ENCODE measurements around the gene ITPRID1.
"Not testable (repeated sequence)": the region's sequence is repeated elsewhere in the genome, so short reads cannot be mapped to it uniquely, and the experiment has no call there.

The ITPRID1 gene

DNA sequence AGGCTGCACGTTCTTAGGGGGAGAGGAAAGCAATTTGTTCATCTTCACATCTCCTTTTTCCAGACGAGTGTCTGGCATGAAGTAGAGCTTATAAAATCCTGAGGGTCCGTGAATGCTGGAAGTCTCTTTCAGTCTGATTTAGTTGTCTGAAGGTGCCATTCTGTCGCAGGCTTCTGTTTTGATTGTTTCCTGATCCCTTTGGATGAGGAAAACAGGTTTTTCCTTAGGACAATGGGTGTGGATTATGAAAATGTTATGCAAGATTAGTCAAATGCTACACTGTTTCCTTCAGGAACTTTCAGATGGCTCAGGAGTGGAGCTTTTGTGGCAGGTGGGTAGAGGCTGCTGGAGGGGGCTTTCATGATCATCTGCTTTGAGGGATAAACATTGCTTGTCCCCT lies at the start of gene ITPRID1:
TSS of gene ITPRID1 (plus strand) at position 301 of the 400 bp plus-strand sequence. CDS start 38,935 bp downstream, outside the sequence.
- DNase-seq = no peak

DNA sequence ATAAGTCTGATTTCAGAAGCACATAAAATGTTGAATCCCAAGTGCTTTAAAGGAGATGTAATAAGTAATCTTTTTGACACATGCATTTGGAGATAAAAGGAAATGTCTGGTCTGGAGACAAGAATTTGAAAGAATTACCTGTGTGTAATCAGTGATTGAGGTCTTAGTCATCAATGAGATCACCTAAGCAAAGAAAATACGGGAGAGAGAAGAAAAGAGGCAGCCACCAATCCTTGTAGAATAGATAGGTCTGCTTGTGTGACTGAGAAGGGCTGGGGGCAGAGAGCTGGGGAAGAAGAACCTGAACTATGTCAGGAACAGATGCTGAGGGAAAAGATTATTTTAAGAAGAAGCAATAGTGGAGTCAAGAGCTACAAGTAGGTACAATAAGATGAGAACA lies 49.3 kb upstream of the ITPRID1 start:
- no peak for DNase-seq

DNA sequence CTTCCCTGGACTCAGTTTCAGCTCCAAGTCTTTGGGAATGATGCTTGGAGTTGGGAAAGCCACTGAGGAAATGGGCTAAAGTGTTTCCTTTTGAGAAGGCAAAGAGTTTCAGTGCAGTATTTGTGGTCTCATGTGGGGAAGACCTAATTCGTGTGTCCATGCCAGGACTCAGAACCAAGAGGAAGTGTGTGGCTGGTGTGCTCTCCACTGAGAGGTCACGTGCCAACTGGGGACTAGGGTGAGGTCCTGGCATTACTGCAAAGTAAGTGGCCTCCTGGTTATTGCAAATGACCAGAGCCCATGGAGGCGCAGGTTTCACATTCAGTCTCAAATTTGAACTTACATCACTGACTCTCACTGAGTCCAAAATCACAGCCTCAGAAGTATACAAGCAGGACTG lies 48.6 kb upstream of the ITPRID1 start:
- no peak for DNase-seq

DNA sequence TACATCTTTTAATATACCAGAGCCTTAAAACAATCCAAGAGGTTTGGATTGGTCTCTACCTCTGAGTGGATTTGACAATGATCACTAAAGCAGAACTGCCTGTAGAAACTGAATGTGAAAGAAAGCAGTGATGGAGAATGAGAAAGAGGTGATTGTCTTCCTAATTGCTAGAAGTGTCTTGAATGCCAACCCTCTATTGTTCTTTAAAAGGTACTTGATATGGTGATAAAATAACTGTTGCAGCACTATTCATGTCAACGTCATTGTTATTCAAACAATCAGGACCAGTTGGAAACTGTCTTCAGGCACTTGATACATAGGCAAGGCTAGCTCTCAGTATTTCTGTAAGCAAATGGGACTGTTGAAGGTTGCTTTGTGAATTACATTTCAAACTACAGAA lies 47.9 kb upstream of the ITPRID1 start:
- no peak for DNase-seq

DNA sequence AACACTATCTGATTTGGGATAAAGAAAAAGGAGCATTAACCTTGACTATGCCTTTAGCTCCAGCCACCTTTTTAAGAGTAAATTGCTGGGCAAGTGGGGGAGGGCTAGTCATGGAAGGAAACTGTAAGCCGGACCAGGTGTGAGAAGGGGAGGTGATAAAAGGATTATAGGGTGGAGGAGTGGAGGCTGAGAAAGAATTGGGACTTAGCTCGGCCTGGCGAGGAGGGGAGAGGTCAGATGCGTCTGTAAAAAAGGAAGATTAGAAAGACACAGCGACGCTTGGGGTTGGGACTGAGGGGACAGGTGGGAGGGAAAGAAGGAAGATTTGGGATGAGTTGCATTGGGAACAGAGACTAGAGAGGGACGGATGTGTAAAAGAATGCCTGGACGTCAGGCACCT lies 43.0 kb upstream of the ITPRID1 start:
- not testable (repeated sequence) for DNase-seq

DNA sequence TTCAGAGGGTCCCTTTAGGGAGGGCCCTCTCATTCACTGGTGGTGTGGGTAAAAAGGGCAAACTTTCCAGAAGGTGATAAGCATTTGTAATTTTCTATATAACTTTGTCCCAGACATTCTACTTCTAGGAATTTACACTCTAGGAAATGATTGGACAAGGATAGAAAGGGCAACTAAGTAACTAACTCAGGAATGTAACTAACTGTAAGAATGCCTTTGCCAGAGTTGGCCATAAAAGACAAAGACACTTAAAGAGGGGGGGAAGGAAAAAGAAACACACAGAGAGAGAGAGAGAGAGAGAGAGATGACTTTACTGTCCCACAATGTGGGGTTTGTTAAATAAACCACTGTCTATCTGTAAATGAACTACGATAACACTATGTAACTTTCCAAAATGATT lies 38.5 kb upstream of the ITPRID1 start:
- no peak for DNase-seq

DNA sequence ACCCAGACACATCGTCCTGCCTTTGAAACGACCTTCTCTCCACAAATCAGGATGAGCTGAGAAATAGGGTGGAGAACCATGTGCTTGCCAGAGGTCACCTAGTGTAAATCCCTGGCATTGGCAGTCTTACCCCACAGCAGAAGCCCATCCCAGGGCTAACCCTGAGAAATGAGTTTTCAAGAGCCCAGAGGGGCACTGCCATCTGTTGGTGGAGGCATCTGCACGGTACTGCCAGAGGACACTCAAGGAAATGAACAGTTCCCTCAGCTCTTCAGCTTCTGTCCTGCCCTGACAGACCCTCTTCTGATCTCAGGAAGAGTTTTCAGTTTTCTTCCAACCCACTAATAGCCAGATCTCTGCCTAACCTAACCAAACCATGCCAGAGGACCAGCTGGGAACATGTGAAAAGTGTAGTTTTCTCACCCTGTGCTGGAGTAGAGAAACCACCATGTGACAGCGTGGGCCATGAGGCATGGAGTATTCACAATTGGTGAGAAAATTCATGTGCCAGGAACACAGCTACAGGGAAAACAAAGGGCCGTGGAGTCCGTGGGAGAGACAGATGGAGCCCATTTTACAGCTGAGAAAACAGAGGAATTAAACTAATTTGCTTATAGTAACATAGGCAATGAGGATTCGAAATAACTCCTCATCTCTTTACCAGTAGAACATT lies 37.7 kb upstream of the ITPRID1 start:
- no peak for DNase-seq

DNA sequence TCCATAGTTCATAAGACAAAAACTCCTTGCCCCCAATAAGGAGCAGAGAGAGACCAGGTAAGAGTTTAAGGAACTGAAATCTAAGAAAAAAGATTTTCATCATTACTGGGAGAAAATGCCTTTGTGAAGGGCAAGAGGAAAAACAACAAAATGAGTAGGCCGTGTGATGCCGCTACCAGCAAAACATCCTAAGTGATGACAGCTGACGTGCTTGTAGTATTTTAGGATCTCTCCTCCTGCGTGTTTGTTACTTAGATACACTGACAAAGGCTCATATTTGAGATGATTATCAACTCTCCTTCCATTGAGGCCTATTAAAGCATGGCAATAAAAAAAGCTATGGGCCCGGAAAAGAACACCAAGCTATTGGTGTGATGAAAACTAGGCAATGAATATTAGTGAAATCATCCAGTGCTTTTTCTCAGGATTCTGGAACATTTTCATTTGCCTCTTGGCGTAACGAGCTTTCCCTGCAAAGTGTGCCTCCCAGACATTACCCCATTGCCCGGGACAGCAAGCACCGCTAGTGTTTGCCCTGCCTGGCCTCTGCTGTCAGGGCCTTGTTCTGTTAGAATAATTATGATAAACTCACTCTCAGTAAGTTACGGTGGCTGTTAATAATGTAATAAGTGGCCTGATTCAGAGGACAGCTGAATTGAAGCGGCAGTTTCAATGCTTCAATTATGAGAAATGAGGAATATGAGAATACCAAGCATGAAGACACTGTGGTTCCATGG lies 36.8 kb upstream of the ITPRID1 start:
- DNase-seq = no peak

DNA sequence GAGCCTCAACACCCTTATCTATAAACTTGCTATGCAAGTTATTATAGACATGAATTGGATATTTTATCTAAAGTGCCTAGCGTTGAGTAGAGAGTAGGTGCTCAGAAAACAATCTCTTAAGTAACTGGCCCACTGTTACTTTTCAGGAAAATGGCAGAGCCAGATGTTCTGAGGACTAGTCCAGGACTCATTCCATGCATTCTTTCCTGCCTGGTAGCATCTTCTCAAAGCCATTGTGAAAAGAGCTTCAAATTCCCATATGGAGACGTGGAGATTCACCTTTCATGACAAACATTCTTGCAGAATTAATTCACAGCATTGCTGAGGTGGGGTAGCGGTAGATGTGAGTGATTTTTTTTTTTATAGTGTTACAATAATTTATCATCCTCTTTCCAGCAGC lies 35.9 kb upstream of the ITPRID1 start:
- DNase-seq = no peak

DNA sequence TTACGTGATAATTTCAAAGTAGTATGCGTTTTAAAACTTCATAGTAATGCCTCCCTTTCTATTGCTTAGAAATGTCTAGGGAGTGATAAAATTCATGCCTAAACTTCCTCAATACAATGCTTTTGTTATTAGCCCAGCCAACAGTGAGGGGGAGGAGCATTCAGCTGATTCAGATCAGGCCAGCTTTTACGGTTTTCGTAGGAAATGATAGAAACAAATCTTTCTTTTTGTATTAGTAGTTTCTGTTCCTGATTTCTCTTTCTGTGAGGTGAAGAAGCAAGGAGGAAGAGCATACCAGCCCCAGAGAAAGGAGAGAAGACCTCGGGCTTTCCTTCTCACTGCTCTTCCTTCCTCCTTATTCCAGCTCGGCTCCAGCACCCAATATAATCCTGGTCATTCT lies 35.2 kb upstream of the ITPRID1 start:
- DNase-seq = no peak

DNA sequence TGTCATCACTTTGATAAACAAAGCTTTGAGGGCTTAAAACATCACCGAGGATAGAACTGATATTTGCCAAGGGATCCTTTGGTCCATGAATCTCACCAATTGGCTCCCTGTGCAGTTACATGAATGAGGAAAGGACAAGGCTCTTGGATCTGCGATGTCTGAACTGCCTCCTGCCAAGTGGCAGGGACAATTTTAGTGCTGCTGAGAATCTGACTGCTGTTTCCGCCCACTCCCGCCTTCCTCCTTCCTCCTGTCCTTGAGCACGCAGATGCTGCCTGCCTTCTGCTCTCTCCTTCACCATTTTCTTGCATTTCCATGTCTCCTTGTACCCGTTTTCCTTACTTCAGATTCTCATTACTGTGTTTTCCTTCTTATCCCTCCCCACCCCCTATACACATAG lies 26.8 kb upstream of the ITPRID1 start:
- DNase-seq = no peak

DNA sequence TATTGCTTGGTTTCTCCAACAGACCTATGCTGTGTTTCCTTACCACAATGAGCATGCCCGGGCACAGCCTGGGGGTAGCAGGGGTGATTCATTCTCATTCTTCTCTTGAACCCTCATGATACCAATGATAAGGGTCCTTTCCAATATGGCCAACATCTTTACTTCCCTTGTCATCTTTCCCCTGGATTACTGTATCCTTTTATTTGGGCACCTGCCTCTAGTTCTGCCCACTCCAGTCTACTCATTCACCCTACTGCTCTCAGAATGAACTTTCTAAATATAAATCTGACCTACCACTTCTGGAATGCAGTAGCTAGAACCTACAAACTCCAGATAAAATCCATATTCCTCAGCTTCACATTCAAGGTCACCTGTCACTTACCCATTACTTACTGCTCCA lies 26.4 kb upstream of the ITPRID1 start:
- DNase-seq = no peak

DNA sequence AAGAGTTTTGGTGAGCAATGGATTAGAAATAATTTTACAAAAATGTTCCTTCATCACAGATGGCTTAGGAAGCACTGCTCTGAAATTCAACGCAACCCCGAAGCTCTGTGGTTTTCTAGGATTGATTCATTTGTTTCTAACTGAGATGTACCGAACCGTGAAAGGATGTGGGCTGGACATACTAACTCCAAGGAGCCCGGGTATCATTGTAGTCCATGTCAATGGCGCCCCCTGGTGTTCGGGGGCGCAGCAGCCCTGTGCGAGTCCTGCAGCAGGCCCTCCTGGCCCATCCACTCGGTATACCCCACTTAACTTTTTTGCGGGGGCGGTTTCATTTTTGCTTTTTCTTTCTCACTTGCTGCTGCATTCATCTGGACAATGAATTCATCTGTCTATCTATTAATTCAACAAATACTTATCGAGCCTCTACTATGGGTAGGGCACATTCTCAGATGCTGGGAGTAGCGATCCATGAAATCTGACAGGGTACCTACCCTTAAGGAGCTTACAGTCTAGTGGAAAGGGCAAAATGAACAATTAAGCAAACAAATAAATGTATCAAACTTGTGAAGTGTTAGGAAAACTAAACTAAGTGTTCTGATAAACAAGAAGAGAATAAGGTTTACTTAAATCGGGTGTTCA lies 25.2 kb upstream of the ITPRID1 start:
- peak; percentile 26 for DNase-seq

DNA sequence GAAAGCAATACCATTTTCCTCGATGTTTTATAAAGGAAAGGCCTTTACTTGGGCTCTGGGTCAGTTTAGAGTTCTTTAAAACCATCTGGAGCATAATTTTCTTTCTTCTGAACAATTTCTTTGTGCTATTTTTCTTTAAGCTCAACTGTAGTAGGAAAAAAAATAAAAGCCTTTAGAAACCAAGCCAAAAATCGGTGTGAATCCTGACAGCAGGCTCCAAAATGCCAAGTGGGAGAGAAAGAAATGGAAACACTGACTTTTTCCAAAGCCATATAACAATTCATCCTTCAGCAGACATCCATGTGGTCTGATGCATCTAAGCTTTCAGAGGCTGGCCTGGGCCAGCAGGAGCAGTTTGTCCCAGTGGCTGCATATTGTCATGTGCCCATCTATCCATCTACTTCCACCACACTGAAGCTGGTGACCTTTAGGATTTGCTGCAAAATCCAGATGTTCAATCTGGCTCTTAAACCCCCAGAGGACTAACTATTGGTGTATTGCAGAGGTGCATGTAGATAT lies 23.0 kb upstream of the ITPRID1 start:
- no peak for DNase-seq

DNA sequence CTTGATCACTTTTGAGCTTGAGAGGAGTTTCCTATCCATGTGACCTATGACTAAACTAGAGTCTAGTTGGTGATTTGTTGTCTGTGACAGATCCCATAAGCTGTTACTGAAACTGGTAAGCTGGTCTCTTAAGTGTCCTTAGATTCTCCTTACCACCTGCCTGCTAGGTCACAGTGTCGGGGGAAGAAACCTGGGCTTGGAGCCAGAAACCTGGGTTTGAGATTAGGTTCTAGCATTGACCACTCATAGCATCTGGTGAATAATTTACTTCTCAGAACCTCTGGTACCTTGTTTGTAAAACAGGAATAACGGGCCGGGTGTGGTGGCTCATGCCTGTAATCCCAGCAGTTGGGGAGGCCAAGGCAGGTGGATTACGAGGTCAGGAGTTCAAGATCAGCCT lies 21.8 kb upstream of the ITPRID1 start:
- no peak for DNase-seq

DNA sequence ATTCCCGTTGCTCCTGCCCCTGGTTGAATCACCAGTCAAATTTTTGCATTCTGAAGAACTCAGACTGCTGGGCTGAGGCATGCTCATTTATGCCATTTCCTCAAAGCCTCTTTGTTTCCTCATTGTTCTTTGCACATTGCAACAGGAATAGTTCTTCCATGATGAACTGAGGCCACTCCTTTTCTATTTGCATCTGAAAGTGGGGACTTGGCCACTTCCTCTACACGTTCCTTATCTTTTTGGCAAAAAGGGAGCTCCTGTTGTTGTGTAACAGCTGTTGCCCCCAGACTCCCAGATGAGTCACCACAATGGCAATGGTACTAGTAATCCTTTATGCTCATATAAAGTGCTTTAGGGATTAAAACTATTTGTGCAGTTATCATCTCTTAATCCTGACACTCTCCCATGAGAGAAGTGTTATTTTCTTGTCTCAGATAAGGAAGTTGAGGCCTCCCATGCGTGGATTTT lies 20.1 kb upstream of the ITPRID1 start:
- DNase-seq = no peak

DNA sequence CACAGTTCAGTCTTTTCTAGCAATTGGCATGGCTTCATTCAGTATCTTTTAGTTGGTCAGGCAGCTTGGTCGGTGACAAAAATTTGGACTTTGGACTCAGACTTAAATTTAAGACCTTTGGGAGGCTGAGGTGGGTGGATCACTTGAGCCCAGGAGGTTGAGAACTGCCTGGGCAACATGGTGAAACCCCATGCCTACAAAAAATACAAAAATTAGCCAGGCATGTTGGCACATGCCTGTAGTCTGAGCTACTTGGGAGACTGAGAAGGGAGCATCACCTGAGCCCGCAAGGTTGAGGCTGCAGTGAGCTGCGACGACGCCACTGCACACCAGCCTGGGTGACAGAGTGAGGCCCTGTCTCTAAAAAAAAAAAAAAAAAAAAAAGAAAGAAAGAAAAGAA lies 19.5 kb upstream of the ITPRID1 start:
- no peak for DNase-seq

DNA sequence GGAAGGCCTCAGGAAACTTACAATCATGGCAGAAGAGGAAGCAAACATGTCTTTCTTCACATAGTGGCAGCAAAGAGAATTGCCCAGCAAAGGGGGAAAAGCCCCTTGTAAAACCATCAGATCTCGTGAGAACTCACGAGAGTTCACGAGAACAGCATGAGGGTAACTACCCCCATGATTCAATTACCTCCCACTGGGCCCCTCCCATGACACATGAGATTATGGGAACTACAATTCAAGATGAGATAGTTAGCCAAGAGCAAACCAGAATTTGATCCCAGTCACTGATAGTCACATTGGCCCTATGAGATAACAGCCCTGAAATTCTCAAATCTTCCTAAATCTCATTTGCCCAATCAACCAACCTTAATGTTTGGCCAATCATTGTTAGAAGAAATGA lies 18.2 kb upstream of the ITPRID1 start:
- DNase-seq = no peak

DNA sequence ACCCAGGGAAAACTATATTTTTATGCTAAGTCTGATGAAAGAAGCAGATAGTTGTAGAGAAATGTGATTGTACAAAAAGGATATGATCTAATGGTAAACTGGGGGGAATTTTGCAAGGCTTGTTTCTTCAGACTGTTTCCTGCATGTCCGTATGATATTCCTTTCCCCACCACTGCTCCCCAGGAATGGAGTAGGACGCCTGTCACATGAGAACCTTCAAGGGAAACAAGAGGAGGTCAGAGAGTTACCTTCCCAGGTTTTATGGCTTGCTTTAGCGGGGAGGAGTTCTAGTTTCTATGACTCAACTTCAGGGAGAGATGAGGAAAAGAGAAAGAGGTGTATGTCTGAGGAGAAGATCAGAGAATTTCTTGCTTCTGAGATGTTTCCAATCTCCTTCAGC lies 16.4 kb upstream of the ITPRID1 start:
- DNase-seq = no peak

DNA sequence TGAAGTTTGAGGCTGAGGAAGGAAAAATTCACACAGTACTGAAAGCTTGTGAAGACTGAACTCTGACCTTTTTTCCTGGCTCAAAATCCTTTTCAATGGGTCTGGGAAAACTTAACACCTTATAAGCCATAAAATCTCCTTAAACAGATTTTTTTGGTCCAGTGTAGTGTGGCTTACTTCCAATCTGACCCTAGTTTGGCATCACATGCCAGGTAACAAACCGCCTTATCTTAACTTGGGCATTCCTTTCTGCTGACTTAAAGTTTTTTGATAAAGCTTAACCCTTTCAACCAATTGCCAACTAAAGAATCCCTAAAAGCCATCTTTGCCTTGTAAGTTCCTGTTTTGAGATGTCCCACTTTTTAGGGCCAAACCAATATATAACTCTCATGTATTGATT lies 13.2 kb upstream of the ITPRID1 start:
- no peak for DNase-seq

DNA sequence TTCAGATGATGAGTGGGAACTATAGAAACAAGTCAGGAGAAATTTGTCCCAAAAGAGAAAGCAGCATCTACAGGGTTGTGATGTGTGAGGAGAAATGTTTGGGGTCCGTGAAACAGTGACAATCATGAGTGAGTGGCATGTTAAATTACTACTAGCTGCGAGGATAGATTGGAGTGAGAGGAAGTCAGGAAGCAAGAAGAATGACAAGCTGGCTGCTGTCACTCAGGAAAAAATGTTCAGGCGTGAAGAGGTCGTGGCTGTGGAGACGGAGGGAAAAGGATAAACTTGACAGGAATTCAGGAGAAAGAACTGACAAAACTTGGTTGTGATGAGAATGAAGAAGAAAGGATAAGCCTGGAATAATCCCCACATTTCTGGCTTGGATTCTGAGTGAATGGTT lies 5.1 kb upstream of the ITPRID1 start:
- DNase-seq = no peak

DNA sequence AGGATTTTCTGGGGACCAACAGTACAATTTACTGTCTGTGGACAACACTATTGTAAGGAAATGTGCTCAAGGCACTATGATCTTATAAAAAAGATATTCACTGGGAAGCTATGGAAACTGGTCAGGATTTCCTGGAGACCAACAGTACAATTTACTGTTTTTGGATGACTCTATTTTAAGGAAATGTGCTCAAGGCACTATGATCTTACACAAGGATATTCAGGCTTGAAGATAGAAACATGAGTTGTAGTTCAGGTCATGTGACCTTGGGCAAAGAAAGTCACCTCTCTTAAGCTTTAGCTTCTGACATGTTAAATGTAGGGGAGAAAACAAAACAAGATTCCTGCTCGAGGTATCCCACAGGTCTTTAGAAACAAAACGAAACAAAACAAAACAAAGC lies 1.7 kb upstream of the ITPRID1 start:
- DNase-seq = no peak

DNA sequence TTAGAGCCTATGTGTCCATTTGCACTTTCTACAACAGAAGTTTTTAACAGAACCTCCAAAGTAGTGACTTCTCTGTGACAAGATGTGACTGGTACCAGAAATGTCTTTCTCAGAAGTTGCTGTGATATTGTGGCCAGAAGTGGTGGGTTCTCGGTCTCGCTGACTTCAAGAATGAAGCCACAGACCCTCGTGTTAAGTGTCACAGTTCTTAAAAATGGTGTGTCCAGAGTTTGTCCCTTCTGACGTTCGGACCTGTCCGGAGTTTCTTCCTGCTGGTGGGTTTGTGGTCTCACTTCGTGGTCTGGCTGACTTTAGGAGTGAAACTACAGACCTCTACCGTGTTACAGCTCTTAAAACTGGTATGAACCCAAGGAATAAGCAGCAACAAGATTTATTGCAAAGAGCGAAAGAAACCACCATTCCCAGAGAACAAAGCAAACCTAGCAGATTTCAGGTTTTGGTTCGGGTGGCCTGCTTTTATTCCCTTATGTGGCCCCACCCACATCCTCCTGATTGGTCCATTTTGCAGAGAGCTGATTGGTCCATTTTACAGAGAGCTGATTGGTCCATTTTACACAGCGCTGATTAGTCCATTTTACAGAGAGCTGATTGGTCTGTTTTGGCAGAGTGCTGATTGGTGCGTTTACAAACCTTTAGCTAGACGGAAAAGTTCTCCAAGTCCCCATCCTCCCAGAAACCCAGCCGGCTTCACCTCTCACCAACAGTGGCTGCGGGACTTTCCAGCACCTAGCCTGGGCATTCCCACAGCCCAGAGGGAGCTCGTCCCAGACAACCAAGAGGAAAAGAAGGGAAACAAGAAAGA lies 3.0 kb downstream of the ITPRID1 start:
- no peak for DNase-seq
